ENCODE data around the gene NPY5R. TPM values are rescaled to one million over a fixed set of nuclear protein-coding genes. Genes with fewer than 3 reads are reported as not detected.

Gene NPY5R
- total and polyA plus RNA-seq, 2 donors (not counting 1 experiment from before 2014, with no cell fraction given): not detected

DNA sequence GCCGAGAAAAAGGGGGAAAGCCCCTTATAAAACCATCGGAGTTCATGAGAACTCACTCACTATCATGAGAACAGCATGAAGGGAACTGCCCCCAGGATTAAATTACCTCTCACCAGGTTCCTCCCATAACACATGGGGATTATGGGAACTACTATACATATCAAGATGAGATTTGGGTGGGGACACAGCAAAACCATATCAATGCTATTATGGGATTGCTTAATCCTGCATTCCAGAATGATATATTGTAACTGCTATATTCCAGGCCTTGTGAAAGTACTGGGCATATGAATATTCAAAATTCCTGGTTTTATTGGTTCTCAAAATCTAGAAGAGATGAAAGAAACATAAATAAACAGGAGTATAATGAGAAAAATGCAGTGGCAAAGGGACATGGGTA is 40.6 kb upstream of the NPY5R start:
- no peak for DNase-seq (ENCODE audit: low read depth in 2 of 2)

DNA sequence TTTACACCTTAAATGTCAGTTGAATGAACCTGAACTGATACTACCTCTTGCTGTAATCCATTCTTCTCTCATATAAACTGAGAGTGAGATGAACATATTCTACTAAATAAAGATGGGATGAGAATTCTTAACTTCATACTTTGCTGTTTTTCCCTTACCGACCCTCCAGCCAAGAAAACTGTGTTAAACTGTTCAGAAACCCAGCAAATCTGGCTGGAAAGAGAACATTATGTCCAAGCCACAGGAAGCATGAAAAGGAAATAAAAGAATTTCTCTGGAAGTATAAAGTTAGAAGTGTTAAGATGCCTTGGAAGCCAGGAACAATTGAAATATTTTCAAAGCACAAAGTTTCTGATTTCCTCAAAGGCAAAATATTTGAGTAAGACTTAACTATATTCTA is 34.2 kb upstream of the NPY5R start:
- H3K27ac ChIP-seq (ENCODE audit: insufficient read depth, low read length): no peak overlapping the region
- no peak for DNase-seq (ENCODE audit: low read depth in 2 of 2)
- no peaks in the 10 kb centered on the region for H3K4me1 ChIP-seq (ENCODE audit: control insufficient read depth, extremely low read depth, insufficient read depth, low read length)
- TF ChIP-seq, protein P1, sequence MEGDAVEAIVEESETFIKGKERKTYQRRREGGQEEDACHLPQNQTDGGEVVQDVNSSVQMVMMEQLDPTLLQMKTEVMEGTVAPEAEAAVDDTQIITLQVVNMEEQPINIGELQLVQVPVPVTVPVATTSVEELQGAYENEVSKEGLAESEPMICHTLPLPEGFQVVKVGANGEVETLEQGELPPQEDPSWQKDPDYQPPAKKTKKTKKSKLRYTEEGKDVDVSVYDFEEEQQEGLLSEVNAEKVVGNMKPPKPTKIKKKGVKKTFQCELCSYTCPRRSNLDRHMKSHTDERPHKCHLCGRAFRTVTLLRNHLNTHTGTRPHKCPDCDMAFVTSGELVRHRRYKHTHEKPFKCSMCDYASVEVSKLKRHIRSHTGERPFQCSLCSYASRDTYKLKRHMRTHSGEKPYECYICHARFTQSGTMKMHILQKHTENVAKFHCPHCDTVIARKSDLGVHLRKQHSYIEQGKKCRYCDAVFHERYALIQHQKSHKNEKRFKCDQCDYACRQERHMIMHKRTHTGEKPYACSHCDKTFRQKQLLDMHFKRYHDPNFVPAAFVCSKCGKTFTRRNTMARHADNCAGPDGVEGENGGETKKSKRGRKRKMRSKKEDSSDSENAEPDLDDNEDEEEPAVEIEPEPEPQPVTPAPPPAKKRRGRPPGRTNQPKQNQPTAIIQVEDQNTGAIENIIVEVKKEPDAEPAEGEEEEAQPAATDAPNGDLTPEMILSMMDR (conservative IDR thresholded peaks at IDR 0.05 in 1 of 2, IDR thresholded peaks at IDR 0.05 in 1 of 2; ENCODE audit: low read depth in 1 of 2, low read length in 2 of 2): no peak
- no peak for TF ChIP-seq EZH2 (IDR thresholded peaks at IDR 0.05; ENCODE audit: low read length, missing control alignments)
- H3K79me2 ChIP-seq (ENCODE audit: control insufficient read depth, insufficient read depth, low read length): no peaks in the 10 kb centered on the region
- H3K27me3 ChIP-seq (ENCODE audit: control insufficient read depth, insufficient read depth, low read length): no peaks in the 10 kb centered on the region
- H2AFZ ChIP-seq (ENCODE audit: low read length): no peak overlapping the region
- H4K20me1 ChIP-seq (ENCODE audit: control insufficient read depth, extremely low read depth, insufficient read depth, low read length): no peaks in the 10 kb centered on the region
- no peaks in the 10 kb centered on the region for H3K36me3 ChIP-seq (ENCODE audit: control insufficient read depth, insufficient read depth, low read length)
- no peaks in the 10 kb centered on the region for H3K9me3 ChIP-seq (ENCODE audit: control insufficient read depth, insufficient read depth, low read depth, low read length)
- no peak overlapping the region for H3K4me3 ChIP-seq (replicated peaks in 1 of 4; ENCODE audit: control extremely low read depth in 1 of 4, insufficient read depth in 1 of 4, low read depth in 3 of 4, low read length in 4 of 4)
- H3K9ac ChIP-seq (ENCODE audit: insufficient read depth, low read length): no peak overlapping the region
- no peak overlapping the region for H3K4me2 ChIP-seq (ENCODE audit: extremely low read depth, insufficient read depth, low read length)

More for the DNA sequence above, 40.6 kb upstream of the NPY5R start:
- Histone ChIP-seq H3K79me2 (ENCODE audit: control insufficient read depth, insufficient read depth, low read length) (no peaks in the 10 kb centered on the region), H3K9me3 (ENCODE audit: control insufficient read depth, insufficient read depth, low read depth, low read length) (no peaks in the 10 kb centered on the region), H3K4me2 (ENCODE audit: extremely low read depth, insufficient read depth, low read length) (no peak overlapping the region), H4K20me1 (ENCODE audit: control insufficient read depth, extremely low read depth, insufficient read depth, low read length) (no peaks in the 10 kb centered on the region), H3K4me3 (replicated peaks in 1 of 4; ENCODE audit: control extremely low read depth in 1 of 4, insufficient read depth in 1 of 4, low read depth in 3 of 4, low read length in 4 of 4) (no peak overlapping the region), H3K9ac (ENCODE audit: insufficient read depth, low read length) (no peak overlapping the region), H2AFZ (ENCODE audit: low read length) (no peak overlapping the region), H3K27ac (ENCODE audit: insufficient read depth, low read length) (no peak overlapping the region), H3K27me3 (ENCODE audit: control insufficient read depth, insufficient read depth, low read length) (no peaks in the 10 kb centered on the region), H3K36me3 (ENCODE audit: control insufficient read depth, insufficient read depth, low read length) (no peaks in the 10 kb centered on the region), H3K4me1 (ENCODE audit: control insufficient read depth, extremely low read depth, insufficient read depth, low read length) (no peaks in the 10 kb centered on the region)
- no peak for TF ChIP-seq EZH2 (IDR thresholded peaks at IDR 0.05; ENCODE audit: low read length, missing control alignments)
- TF ChIP-seq, protein P1 (conservative IDR thresholded peaks at IDR 0.05 in 1 of 2, IDR thresholded peaks at IDR 0.05 in 1 of 2; ENCODE audit: low read depth in 1 of 2, low read length in 2 of 2): no peak

DNA sequence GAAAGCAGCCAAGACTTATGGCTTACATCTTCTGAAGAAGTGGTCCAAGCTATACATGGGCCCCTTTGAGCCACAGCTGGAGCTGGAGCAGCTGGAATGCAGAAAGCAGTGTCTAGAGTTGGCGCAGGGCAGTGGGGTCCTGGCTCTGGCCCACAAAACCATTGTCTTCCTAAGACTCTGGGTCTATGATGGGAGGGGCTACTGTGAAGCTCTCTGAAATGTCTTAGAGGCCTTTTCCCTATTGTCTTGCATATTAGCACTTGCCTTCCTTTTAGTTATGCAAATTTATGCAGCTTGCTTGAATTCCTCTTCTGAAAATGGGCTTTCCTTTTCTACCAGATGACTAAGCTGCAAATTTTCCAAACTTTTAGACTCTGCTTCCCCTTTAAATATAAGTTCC is 26.6 kb upstream of the NPY5R start:
- DNase-seq (ENCODE audit: low read depth in 2 of 2): no peak
- no peak overlapping the region for H3K9ac ChIP-seq (ENCODE audit: insufficient read depth, low read length)

More for the DNA sequence above, 26.6 kb upstream of the NPY5R start:
- H4K20me1 ChIP-seq (ENCODE audit: control insufficient read depth, extremely low read depth, insufficient read depth, low read length): no peaks in the 10 kb centered on the region
- H3K4me2 ChIP-seq (ENCODE audit: extremely low read depth, insufficient read depth, low read length): no peak overlapping the region
- no peak overlapping the region for H2AFZ ChIP-seq (ENCODE audit: low read length)
- H3K9me3 ChIP-seq (ENCODE audit: control insufficient read depth, insufficient read depth, low read depth, low read length): no peaks in the 10 kb centered on the region
- no peak overlapping the region for H3K4me3 ChIP-seq (replicated peaks in 1 of 4; ENCODE audit: control extremely low read depth in 1 of 4, insufficient read depth in 1 of 4, low read depth in 3 of 4, low read length in 4 of 4)
- TF ChIP-seq, protein P1 (conservative IDR thresholded peaks at IDR 0.05 in 1 of 2, IDR thresholded peaks at IDR 0.05 in 1 of 2; ENCODE audit: low read depth in 1 of 2, low read length in 2 of 2): no peak
- no peak for TF ChIP-seq EZH2 (IDR thresholded peaks at IDR 0.05; ENCODE audit: low read length, missing control alignments)
- no peak overlapping the region for H3K27ac ChIP-seq (ENCODE audit: insufficient read depth, low read length)
- H3K36me3 ChIP-seq (ENCODE audit: control insufficient read depth, insufficient read depth, low read length): no peaks in the 10 kb centered on the region
- H3K27me3 ChIP-seq (ENCODE audit: control insufficient read depth, insufficient read depth, low read length): no peaks in the 10 kb centered on the region
- H3K4me1 ChIP-seq (ENCODE audit: control insufficient read depth, extremely low read depth, insufficient read depth, low read length): no peaks in the 10 kb centered on the region
- no peaks in the 10 kb centered on the region for H3K79me2 ChIP-seq (ENCODE audit: control insufficient read depth, insufficient read depth, low read length)

Data from fibroblast of lung (primary cell).